ENCODE results near the gene NTM.

Gene NTM

DNA sequence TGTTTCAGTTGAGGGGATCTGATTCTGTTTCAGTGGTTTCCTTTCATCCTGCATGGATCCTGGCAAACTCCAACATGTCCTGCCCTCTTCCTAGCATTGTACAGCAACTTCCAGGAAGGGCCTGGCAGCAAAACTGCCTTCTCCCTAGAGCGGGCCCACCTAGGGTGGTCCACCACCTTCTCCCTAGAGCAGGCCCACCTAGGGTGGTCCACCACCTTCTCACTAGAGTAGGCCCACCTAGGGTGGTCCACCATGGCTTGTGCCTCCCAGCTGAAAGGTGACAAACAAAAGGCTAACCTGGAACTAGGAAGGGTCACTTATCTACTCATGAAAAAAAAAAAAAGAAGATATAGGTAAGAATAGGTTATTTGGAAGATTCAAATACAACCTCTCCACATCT lies 92.2 kb downstream of the NTM start:
- ChIA-PET CTCF (no interaction called here), POLR2A (no interaction called here)
- Histone ChIP-seq H3K27ac (ENCODE audit: extremely low read depth, low read depth, low read length) (no peak overlapping the region), H3K36me3 (ENCODE audit: control insufficient read depth in 2 of 2, insufficient read depth in 1 of 2, low read length in 2 of 2) (no peaks in the 10 kb centered on the region), H3K9me3 (ENCODE audit: control insufficient read depth, insufficient read depth, low read depth, low read length) (no peaks in the 10 kb centered on the region), H3K4me1 (ENCODE audit: control insufficient read depth, insufficient read depth, low read length) (no peaks in the 10 kb centered on the region), H3K4me3 (ENCODE audit: low read depth, low read length) (no peak overlapping the region)
- no peak for TF ChIP-seq KLF8 (tag by site-specific recombination; IDR thresholded peaks at IDR 0.05)
- no peak for TF ChIP-seq KLF7 (tag by site-specific recombination; IDR thresholded peaks at IDR 0.05; ENCODE audit: borderline replicate concordance)
- no peak for TF ChIP-seq GLIS1 (tag by site-specific recombination; IDR thresholded peaks at IDR 0.05)
- TF ChIP-seq, protein P1, sequence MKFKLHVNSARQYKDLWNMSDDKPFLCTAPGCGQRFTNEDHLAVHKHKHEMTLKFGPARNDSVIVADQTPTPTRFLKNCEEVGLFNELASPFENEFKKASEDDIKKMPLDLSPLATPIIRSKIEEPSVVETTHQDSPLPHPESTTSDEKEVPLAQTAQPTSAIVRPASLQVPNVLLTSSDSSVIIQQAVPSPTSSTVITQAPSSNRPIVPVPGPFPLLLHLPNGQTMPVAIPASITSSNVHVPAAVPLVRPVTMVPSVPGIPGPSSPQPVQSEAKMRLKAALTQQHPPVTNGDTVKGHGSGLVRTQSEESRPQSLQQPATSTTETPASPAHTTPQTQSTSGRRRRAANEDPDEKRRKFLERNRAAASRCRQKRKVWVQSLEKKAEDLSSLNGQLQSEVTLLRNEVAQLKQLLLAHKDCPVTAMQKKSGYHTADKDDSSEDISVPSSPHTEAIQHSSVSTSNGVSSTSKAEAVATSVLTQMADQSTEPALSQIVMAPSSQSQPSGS (tag by site-specific recombination; IDR thresholded peaks at IDR 0.05; ENCODE audit: low read depth) = no peak
- TF ChIP-seq ZNF654 (tag by site-specific recombination; IDR thresholded peaks at IDR 0.05; ENCODE audit: low read depth) = no peak
- TF ChIP-seq, protein P2, sequence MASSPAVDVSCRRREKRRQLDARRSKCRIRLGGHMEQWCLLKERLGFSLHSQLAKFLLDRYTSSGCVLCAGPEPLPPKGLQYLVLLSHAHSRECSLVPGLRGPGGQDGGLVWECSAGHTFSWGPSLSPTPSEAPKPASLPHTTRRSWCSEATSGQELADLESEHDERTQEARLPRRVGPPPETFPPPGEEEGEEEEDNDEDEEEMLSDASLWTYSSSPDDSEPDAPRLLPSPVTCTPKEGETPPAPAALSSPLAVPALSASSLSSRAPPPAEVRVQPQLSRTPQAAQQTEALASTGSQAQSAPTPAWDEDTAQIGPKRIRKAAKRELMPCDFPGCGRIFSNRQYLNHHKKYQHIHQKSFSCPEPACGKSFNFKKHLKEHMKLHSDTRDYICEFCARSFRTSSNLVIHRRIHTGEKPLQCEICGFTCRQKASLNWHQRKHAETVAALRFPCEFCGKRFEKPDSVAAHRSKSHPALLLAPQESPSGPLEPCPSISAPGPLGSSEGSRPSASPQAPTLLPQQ (tag by site-specific recombination; IDR thresholded peaks at IDR 0.05) = no peak
- TF ChIP-seq, protein P3, sequence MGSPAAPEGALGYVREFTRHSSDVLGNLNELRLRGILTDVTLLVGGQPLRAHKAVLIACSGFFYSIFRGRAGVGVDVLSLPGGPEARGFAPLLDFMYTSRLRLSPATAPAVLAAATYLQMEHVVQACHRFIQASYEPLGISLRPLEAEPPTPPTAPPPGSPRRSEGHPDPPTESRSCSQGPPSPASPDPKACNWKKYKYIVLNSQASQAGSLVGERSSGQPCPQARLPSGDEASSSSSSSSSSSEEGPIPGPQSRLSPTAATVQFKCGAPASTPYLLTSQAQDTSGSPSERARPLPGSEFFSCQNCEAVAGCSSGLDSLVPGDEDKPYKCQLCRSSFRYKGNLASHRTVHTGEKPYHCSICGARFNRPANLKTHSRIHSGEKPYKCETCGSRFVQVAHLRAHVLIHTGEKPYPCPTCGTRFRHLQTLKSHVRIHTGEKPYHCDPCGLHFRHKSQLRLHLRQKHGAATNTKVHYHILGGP (tag by site-specific recombination; IDR thresholded peaks at IDR 0.05) = no peak
- TF ChIP-seq ZNF169 (tag by site-specific recombination; IDR thresholded peaks at IDR 0.05) = no peak
- TF ChIP-seq ZNF548 (tag by site-specific recombination; IDR thresholded peaks at IDR 0.05) = no peak
- no peak for TF ChIP-seq ZNF837 (tag by site-specific recombination; IDR thresholded peaks at IDR 0.05)
- no peak for TF ChIP-seq RBAK (tag by site-specific recombination; IDR thresholded peaks at IDR 0.05)
- no peak for TF ChIP-seq ZNF596 (tag by site-specific recombination; IDR thresholded peaks at IDR 0.05)
- no peak for TF ChIP-seq ZNF292 (tag by site-specific recombination; IDR thresholded peaks at IDR 0.05; ENCODE audit: borderline replicate concordance, low read depth)

DNA sequence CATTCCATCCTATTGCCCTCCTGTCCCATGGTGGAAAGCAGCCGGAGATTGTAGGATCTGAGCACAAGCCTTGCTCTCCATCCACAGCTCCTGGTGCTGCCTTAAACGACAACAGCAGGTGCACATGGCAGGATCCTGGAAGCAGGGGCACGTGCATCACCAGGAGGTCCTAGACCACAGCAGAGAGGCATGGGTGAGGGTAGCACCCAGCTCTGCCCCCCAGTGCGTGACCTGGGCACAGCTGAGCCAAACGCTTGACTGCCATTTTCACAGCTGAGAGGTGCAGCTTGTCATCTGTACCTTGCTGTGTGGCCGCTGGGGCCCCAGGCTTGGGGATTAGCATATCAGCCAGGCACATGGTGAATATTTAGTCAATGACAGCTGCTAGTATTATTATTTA lies 92.7 kb downstream of the NTM start:
- H3K4me1 ChIP-seq (ENCODE audit: control insufficient read depth, insufficient read depth, low read length) = no peaks in the 10 kb centered on the region
- TF ChIP-seq ZNF423 (tag by site-specific recombination; IDR thresholded peaks at IDR 0.05) (no peak), ZNF677 (tag by site-specific recombination; IDR thresholded peaks at IDR 0.05) (no peak), ZNF530 (tag by site-specific recombination; IDR thresholded peaks at IDR 0.05; ENCODE audit: low read depth) (no peak), ZFP69B (tag by site-specific recombination; IDR thresholded peaks at IDR 0.05) (no peak), ZNF19 (tag by site-specific recombination; IDR thresholded peaks at IDR 0.05; ENCODE audit: low read depth) (no peak), ZBTB8A (tag by site-specific recombination; IDR thresholded peaks at IDR 0.05) (no peak), ZNF223 (tag by site-specific recombination; IDR thresholded peaks at IDR 0.05) (no peak), ZNF433 (tag by site-specific recombination; IDR thresholded peaks at IDR 0.05; ENCODE audit: low read depth) (no peak), YY2 (tag by site-specific recombination; IDR thresholded peaks at IDR 0.05) (no peak)
- TF ChIP-seq, protein P4, sequence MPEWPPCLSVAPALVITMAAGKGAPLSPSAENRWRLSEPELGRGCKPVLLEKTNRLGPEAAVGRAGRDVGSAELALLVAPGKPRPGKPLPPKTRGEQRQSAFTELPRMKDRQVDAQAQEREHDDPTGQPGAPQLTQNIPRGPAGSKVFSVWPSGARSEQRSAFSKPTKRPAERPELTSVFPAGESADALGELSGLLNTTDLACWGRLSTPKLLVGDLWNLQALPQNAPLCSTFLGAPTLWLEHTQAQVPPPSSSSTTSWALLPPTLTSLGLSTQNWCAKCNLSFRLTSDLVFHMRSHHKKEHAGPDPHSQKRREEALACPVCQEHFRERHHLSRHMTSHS (tag by site-specific recombination; IDR thresholded peaks at IDR 0.05) = no peak
- H3K36me3 ChIP-seq (ENCODE audit: control insufficient read depth in 2 of 2, insufficient read depth in 1 of 2, low read length in 2 of 2) = no peaks in the 10 kb centered on the region
- CTCF ChIA-PET = no interaction called here
- H3K27ac ChIP-seq (ENCODE audit: extremely low read depth, low read depth, low read length) = no peak overlapping the region
- POLR2A ChIA-PET = no interaction called here
- H3K9me3 ChIP-seq (ENCODE audit: control insufficient read depth, insufficient read depth, low read depth, low read length) = no peaks in the 10 kb centered on the region
- no peak overlapping the region for H3K4me3 ChIP-seq (ENCODE audit: low read depth, low read length)

All from HEK293 (cell line).